HS-27A (cell line): ENCODE results near the gene PDE9A.
"Not testable (repeated sequence)": the region's sequence is repeated elsewhere in the genome, so short reads cannot be mapped to it uniquely, and the experiment has no call there.

ENCODE experiments used
- DNase-seq: peaks from one replicate; pipeline ENCODE4 v3.0.0-alpha.2; 2012; ENCODE audit warnings: low read depth, missing footprints

The PDE9A gene

GRCh38 chr21:42624936-42625335, 28.5 kb upstream of the PDE9A start:
- DNase-seq, result no peak

- no peak for DNase-seq
Measured at GRCh38 chr21:42626171-42626570, 27.2 kb upstream of the PDE9A start.

GRCh38 chr21:42627527-42628289, 25.7 kb upstream of the PDE9A start:
- DNase-seq, result no peak

GRCh38 chr21:42628466-42629061, 24.9 kb upstream of the PDE9A start:
- not testable (repeated sequence) for DNase-seq

GRCh38 chr21:42629933-42630589, 23.4 kb upstream of the PDE9A start:
- DNase-seq, result no peak

- no peak for DNase-seq
Measured at GRCh38 chr21:42630626-42631025, 22.8 kb upstream of the PDE9A start.

- DNase-seq, result no peak
Measured at GRCh38 chr21:42631142-42631541, 22.3 kb upstream of the PDE9A start.

GRCh38 chr21:42632336-42632751, 21.1 kb upstream of the PDE9A start:
- no peak for DNase-seq

- no peak for DNase-seq
Measured at GRCh38 chr21:42632771-42633690, 20.4 kb upstream of the PDE9A start.

GRCh38 chr21:42633858-42634257, 19.6 kb upstream of the PDE9A start:
- no peak for DNase-seq

GRCh38 chr21:42635848-42636519, 17.4 kb upstream of the PDE9A start:
- no peak for DNase-seq

GRCh38 chr21:42636520-42637266, 16.7 kb upstream of the PDE9A start:
- DNase-seq, result no peak

GRCh38 chr21:42637267-42638041, 16.0 kb upstream of the PDE9A start:
- no peak for DNase-seq

GRCh38 chr21:42638266-42638863, 15.1 kb upstream of the PDE9A start:
- DNase-seq, result no peak

GRCh38 chr21:42639646-42640152, 13.7 kb upstream of the PDE9A start:
- no peak for DNase-seq

- no peak for DNase-seq
Measured at GRCh38 chr21:42640486-42640885, 12.9 kb upstream of the PDE9A start.

GRCh38 chr21:42641311-42642218, 11.9 kb upstream of the PDE9A start:
- no peak for DNase-seq

- DNase-seq, result no peak
Measured at GRCh38 chr21:42642219-42642745, 11.1 kb upstream of the PDE9A start.
